Measurements from ENCODE around the gene VAPB. TPM values are rescaled to one million over a fixed set of nuclear protein-coding genes. Genes with fewer than 3 reads are reported as not detected.

VAPB gene
- total RNA-seq, 4 donors from 2014 or later: 37.8 to 53.3 (median 39.2) TPM

GRCh38 chr20:58444746-58445255 lies 55.8 kb downstream of the VAPB start:
- H3K27me3 ChIP-seq: no peaks in the 10 kb centered on the region
- no peak overlapping the region for H3K4me3 ChIP-seq (replicated peaks in 1 of 3)
- WGBS, 2 donors: 93 to 94% methylated on average over 5 of the region's 5 CpGs
- no peaks in the 10 kb centered on the region for H3K9me3 ChIP-seq
- TF ChIP-seq CTCF (IDR thresholded peaks at IDR 0.05) (no peak), POLR2A (IDR thresholded peaks at IDR 0.05) (no peak)
- DNase-seq: no peak
- no peak overlapping the region for H3K27ac ChIP-seq
- H3K36me3 ChIP-seq: peaks cover 7 to 16% of the 10 kb centered on the region in 2 donors
- H3K4me1 ChIP-seq: peaks cover 4 to 23% of the 10 kb centered on the region in 2 donors
- intact Hi-C loops (cut with DNase I): loop anchor here (5.0 kb wide), 1 partner anchor 208 kb away; no protein-coding TSS in a partner anchor

GRCh38 chr20:58446264-58446959 lies 57.4 kb downstream of the VAPB start:
- WGBS, 2 donors: 60 to 66% methylated on average over 6 of the region's 6 CpGs
- H3K4me3 ChIP-seq (replicated peaks in 1 of 3): no peak overlapping the region
- peaks cover 4 to 23% of the 10 kb centered on the region in 2 donors for H3K4me1 ChIP-seq
- no peaks in the 10 kb centered on the region for H3K9me3 ChIP-seq
- peak; percentile 35 to 59 for DNase-seq
- H3K27me3 ChIP-seq: no peaks in the 10 kb centered on the region
- intact Hi-C loops (cut with DNase I): loop anchor here (5.0 kb wide), 1 partner anchor 209 kb away; no protein-coding TSS in a partner anchor
- peak overlapping the region; percentile 19 to 54 (median 47) for H3K27ac ChIP-seq
- TF ChIP-seq POLR2A (IDR thresholded peaks at IDR 0.05): no peak
- peak in 3 of 6 experiments; percentile 8 to 27 (median 13) for TF ChIP-seq CTCF (IDR thresholded peaks at IDR 0.05)
- H3K36me3 ChIP-seq: peaks cover 7 to 16% of the 10 kb centered on the region in 2 donors

DNA sequence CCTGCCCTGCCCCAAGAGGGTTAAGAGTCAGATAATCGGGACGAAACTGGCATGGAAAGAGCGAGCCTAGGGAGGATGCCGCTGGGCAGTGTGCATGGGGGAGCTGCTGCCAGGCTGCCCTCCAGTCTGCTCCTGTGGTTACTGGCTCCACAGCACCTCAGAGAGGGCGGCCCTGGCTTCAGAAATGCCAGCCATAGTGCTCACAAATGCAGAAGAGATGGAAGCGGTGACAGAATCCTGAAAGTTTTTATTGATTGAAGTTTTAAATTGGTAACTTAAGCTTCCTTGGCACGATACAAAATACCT lies 57.9 kb downstream of the VAPB start:
- Histone ChIP-seq H3K9me3 (no peaks in the 10 kb centered on the region), H3K36me3 (peaks cover 7 to 16% of the 10 kb centered on the region in 2 donors), H3K27me3 (no peaks in the 10 kb centered on the region), H3K4me1 (peaks cover 4 to 23% of the 10 kb centered on the region in 2 donors), H3K27ac (peak overlapping the region in 2 of 3 donors; percentile 47 to 54), H3K4me3 (replicated peaks in 1 of 3) (no peak overlapping the region)
- no peak for TF ChIP-seq CTCF (IDR thresholded peaks at IDR 0.05)
- TF ChIP-seq POLR2A (IDR thresholded peaks at IDR 0.05): no peak
- WGBS, 2 donors: 75 to 80% methylated on average over 7 of the region's 7 CpGs
- no peak for DNase-seq
- intact Hi-C loops (cut with DNase I): loop anchor here (5.0 kb wide), 1 partner anchor 210 kb away; no protein-coding TSS in a partner anchor

GRCh38 chr20:58447511-58448391 lies 58.7 kb downstream of the VAPB start:
- 65 to 70% methylated on average over 10 of the region's 10 CpGs for WGBS, 2 donors
- no peaks in the 10 kb centered on the region for H3K27me3 ChIP-seq
- no peak overlapping the region for H3K4me3 ChIP-seq (replicated peaks in 1 of 3)
- H3K27ac ChIP-seq: peak overlapping the region in 1 of 3 donors; percentile 47
- TF ChIP-seq CTCF (IDR thresholded peaks at IDR 0.05) (peak in 5 of 6 experiments; percentile 33 to 69 (median 66)), POLR2A (IDR thresholded peaks at IDR 0.05) (no peak)
- peak; percentile 65 to 74 for DNase-seq
- peaks cover 11 to 31% of the 10 kb centered on the region in 2 donors for H3K4me1 ChIP-seq
- H3K9me3 ChIP-seq: no peaks in the 10 kb centered on the region
- intact Hi-C loops (cut with DNase I): loop anchor here (5.0 kb wide), 1 partner anchor 210 kb away; no protein-coding TSS in a partner anchor
- peaks cover 7 to 16% of the 10 kb centered on the region in 2 donors for H3K36me3 ChIP-seq
